GM12878 (cell line): ENCODE data around the gene DHRS1. TPM values are rescaled to one million over a fixed set of nuclear protein-coding genes. Genes with fewer than 3 reads are reported as not detected.

Experiments used
- JUND ChIP-seq: IDR thresholded peaks from 2 replicates; pipeline ENCODE4 v1.6.1; 2012; ENCODE audit warnings: low read depth, mild to moderate bottlenecking, low read length, improper control_type of control experiment, moderate library complexity
- SMC3 ChIP-seq: IDR thresholded peaks from 2 replicates; pipeline ENCODE4 v1.6.1; 2011; ENCODE audit warnings: low read length, improper control_type of control experiment, borderline replicate concordance
- SPI1 ChIP-seq: IDR thresholded peaks from 2 replicates; pipeline ENCODE4 v1.6.1; 2011; ENCODE audit warnings: low read depth, mild to moderate bottlenecking, low read length, moderate library complexity, borderline replicate concordance; ENCODE audit not compliant: insufficient read depth
- SREBF2 ChIP-seq: IDR thresholded peaks from 2 replicates; pipeline ENCODE4 v1.6.1; 2012; ENCODE audit warnings: mild to moderate bottlenecking, low read length
- STAT1 ChIP-seq: fragments of 450-650 bp; conservative IDR thresholded peaks from 2 replicates; pipeline ENCODE4 v1.6.1; 2014; ENCODE audit warnings: antibody characterized with exemption, mild to moderate bottlenecking
- TARDBP ChIP-seq: IDR thresholded peaks from 2 replicates; pipeline ENCODE4 v1.6.1; 2016; ENCODE audit warnings: borderline replicate concordance
- TCF3 ChIP-seq: IDR thresholded peaks from 2 replicates; pipeline ENCODE4 v1.6.1; 2012; ENCODE audit warnings: low read depth, mild to moderate bottlenecking, low read length, borderline replicate concordance; ENCODE audit not compliant: insufficient read depth
- polyA plus RNA-seq, 11 experiments: library from polyadenylated mRNA; depleted of rRNA in 4 of 11; unstranded in 6 of 11; stranded (reverse) in 5 of 11; fragments of >200 nt; fragmentation: Nextera tagmentation in 4 of 11; fragmentation: Illumina TruSeq in 1 of 11; extraction: Ambion mirVana in 4 of 11; extraction: Trizol in 1 of 11; gene quantifications; 1 replicate in 1 of 11; 2 replicates in 10 of 11; pipeline versions ENCODE4 v1.2.1 to v1.2.3, GENCODE V29; 2011 to 2016; ENCODE audit warnings: inconsistent platforms in 2 of 11, missing spikeins in 2 of 11, low read depth in 1 of 11
- total RNA-seq, 4 experiments: library from RNA; depleted of rRNA in 3 of 4; stranded (reverse); fragments of >200 nt in 3 of 4; fragmentation: Illumina TruSeq in 1 of 4; extraction: Trizol in 1 of 4; gene quantifications; 2 replicates each; pipeline versions ENCODE4 v1.2.1 to v1.2.3, GENCODE V29; 2013 to 2021
- TF ChIP-seq, protein P1 (sequence below): fragments of 450-650 bp; formaldehyde crosslinking; IDR thresholded peaks from 2 replicates; pipeline ENCODE4 v1.4.0; 2020; ENCODE audit warnings: mild to moderate bottlenecking, moderate library complexity
- TF ChIP-seq, protein P2 (sequence below): fragments of 450-650 bp; IDR thresholded peaks from 2 replicates; pipeline ENCODE4 v1.6.1; 2017; ENCODE audit warnings: low read depth, mild to moderate bottlenecking, moderate library complexity

The DHRS1 gene
- total and polyA plus RNA-seq, 10 of the 15 experiments (the other 5 are each of a cell fraction or from before 2014, with no cell fraction given): 12.1 to 45.0 (median 25.7) TPM

DNA sequence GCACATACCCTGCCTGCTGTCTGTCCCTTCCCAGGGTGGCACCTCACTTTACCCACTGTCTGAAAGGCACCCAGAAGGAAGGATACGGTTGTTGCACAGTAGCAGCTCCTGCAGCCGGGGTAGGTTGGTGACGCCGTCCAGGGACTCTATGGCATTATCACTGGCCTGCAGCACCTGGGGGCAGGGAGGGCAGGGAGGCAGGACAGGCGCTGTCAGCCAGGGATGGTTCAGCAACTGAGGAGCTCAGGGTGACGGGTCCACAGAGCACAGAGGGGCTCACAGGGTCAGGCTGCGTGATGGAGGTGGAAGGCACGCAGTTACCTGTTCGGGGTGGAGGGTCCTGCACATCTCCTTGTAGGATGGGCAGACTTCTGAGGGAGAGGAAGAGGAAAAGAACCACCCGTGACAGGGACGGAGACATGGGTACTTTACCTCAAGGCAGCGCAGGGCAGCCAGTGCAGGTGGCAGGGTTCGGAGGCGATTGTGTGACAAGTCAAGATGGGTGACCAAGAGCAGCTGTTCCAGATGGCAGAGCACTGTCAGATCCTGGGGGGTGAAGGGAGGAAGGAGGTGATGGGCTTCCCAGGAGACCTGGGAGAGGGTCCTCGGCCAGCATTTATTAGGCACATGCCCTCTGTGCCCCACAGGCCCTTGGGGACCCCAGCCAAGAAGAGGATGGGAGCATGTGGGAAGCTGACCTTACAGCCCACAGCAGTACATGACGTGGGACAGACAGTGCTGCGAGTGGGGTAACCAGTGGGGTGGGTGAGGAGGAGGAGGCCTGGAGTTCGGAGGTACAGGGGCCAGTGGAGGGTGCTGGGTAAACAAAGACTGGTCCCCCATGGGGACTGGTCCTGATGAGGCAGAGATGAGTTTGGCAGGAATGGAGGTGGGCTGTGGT lies 33.0 kb downstream of the DHRS1 start (continued):
- TF ChIP-seq, protein P1, sequence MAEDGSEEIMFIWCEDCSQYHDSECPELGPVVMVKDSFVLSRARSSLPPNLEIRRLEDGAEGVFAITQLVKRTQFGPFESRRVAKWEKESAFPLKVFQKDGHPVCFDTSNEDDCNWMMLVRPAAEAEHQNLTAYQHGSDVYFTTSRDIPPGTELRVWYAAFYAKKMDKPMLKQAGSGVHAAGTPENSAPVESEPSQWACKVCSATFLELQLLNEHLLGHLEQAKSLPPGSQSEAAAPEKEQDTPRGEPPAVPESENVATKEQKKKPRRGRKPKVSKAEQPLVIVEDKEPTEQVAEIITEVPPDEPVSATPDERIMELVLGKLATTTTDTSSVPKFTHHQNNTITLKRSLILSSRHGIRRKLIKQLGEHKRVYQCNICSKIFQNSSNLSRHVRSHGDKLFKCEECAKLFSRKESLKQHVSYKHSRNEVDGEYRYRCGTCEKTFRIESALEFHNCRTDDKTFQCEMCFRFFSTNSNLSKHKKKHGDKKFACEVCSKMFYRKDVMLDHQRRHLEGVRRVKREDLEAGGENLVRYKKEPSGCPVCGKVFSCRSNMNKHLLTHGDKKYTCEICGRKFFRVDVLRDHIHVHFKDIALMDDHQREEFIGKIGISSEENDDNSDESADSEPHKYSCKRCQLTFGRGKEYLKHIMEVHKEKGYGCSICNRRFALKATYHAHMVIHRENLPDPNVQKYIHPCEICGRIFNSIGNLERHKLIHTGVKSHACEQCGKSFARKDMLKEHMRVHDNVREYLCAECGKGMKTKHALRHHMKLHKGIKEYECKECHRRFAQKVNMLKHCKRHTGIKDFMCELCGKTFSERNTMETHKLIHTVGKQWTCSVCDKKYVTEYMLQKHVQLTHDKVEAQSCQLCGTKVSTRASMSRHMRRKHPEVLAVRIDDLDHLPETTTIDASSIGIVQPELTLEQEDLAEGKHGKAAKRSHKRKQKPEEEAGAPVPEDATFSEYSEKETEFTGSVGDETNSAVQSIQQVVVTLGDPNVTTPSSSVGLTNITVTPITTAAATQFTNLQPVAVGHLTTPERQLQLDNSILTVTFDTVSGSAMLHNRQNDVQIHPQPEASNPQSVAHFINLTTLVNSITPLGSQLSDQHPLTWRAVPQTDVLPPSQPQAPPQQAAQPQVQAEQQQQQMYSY (CRISPR knock-in tag): no peak
- no peak for TF ChIP-seq SMC3
- no peak for TF ChIP-seq TCF3
- no peak for TF ChIP-seq STAT1
- TF ChIP-seq SPI1: no peak
- TF ChIP-seq, protein P2, sequence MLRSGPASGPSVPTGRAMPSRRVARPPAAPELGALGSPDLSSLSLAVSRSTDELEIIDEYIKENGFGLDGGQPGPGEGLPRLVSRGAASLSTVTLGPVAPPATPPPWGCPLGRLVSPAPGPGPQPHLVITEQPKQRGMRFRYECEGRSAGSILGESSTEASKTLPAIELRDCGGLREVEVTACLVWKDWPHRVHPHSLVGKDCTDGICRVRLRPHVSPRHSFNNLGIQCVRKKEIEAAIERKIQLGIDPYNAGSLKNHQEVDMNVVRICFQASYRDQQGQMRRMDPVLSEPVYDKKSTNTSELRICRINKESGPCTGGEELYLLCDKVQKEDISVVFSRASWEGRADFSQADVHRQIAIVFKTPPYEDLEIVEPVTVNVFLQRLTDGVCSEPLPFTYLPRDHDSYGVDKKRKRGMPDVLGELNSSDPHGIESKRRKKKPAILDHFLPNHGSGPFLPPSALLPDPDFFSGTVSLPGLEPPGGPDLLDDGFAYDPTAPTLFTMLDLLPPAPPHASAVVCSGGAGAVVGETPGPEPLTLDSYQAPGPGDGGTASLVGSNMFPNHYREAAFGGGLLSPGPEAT: no peak
- no peak for TF ChIP-seq SREBF2
- TF ChIP-seq JUND: no peak
- no peak for TF ChIP-seq TARDBP
